GM19328 (cell line): ENCODE measurements around the gene KCNE3.
"Not testable (repeated sequence)": the region's sequence is repeated elsewhere in the genome, so short reads cannot be mapped to it uniquely, and the experiment has no call there.

Experiments
- ATAC-seq: cut with Tn5 transposase; IDR thresholded peaks from one replicate; pipeline ENCODE4 v1.9.1; 2021; ENCODE audit warnings: mild to moderate bottlenecking, moderate library complexity; ENCODE audit not compliant: unreplicated experiment

KCNE3 gene

GRCh38 chr11:74444173-74444826 is 23.0 kb downstream of the KCNE3 start:
- ATAC-seq = no peak

- no peak for ATAC-seq
Observed at GRCh38 chr11:74443071-74443864, 24.1 kb downstream of the KCNE3 start.

GRCh38 chr11:74442636-74443035 is 24.7 kb downstream of the KCNE3 start:
- no peak for ATAC-seq

- ATAC-seq = no peak
Observed at GRCh38 chr11:74438681-74439080, 28.7 kb downstream of the KCNE3 start.

GRCh38 chr11:74437441-74438042 is 29.8 kb downstream of the KCNE3 start:
- ATAC-seq = no peak

GRCh38 chr11:74434528-74434927 is 32.8 kb downstream of the KCNE3 start:
- no peak for ATAC-seq

DNA sequence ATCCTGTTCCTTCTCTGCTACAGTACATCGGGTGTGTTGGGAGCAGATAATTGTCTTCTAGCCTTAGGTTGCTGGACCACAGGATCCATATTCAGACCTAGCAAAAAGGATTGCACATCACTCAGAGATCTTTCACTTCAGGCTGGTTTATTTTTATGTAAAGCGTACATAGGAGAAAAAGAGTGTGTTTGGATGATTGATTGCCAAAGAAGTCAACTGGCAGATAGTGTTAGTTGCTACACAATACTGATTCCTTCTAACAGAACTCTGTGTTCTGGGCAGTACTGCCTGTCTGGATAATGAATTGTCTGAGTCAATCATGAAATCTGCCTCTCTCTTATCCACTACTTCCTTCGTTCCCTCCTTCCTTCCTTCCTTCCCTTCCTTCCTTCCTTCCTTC is 38.1 kb downstream of the KCNE3 start:
- no peak for ATAC-seq

DNA sequence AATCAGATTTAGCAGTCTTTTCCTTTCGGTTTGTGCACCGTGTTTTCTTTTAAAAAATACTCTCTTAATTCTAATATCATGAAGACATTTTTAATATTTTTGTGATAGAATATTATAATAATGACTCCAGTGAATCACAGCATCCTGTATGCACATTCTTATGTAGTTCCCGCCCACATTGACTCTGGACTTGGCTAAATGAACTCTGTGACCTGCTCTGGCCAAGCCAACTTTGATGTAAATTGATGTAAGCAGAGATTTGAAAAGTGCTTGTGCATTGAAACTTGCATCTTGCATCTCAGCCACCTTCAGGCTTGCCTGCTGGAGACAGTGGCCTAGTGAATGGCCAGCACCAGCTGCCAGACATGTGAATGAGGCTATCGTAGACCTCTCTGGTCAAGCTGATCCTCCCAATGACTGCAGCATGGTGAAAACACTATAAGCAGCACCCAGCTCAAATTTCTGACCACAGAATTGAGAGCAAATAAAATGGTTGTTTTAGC is 39.9 kb downstream of the KCNE3 start:
- ATAC-seq = no peak

GRCh38 chr11:74425100-74425499 is 42.2 kb downstream of the KCNE3 start:
- ATAC-seq = no peak

- ATAC-seq = no peak
Observed at GRCh38 chr11:74418509-74418895, 48.8 kb downstream of the KCNE3 start.

GRCh38 chr11:74417860-74418508 is 49.4 kb downstream of the KCNE3 start:
- no peak for ATAC-seq

DNA sequence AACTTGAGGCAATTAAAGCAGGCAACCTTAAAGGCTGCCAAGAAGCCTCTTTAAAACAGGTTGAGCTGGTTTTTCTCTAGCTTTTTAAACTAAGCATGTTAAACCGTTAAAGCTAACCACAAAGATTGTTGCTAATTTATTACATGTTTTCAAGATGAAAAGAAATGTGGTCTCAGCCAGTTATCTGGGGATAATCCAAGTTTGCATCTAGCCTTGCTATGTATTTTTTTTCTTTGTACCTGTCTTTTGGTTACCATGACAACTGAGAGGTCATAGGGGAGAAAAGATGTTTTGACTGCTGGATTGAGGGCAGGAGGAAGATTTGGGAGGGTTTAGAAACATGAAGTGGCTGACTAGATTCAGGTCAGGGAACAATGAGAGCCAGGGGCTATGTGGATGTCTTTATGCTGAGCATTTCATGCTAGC is 50.0 kb downstream of the KCNE3 start:
- ATAC-seq = no peak

DNA sequence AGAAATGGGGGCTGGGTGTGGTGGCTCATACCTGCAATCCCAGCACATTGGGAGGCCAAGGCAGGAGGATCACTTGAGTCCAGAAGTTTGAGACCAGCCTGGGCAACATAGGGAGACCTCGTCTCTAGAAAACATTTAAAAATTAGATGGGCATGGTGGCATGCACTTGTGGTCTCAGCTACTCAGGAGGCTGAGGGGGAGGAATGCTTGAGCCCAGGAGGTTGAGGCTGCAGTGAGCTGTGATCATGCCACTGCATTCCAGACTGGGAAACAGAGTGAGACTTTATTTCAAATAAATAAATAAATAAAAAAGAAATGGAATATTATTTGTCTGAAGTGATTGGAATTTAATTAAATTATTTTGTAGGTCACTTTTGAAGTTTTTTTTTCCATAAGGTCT is 50.4 kb downstream of the KCNE3 start:
- ATAC-seq = not testable (repeated sequence)

- no peak for ATAC-seq
Observed at GRCh38 chr11:74412733-74413359, 54.5 kb downstream of the KCNE3 start.

- ATAC-seq = no peak
Observed at GRCh38 chr11:74412321-74412720, 55.0 kb downstream of the KCNE3 start.

GRCh38 chr11:74409633-74410032 is 57.7 kb downstream of the KCNE3 start:
- no peak for ATAC-seq
